Measurements from ENCODE around the gene TRPT1. TPM values are rescaled to one million over a fixed set of nuclear protein-coding genes. Genes with fewer than 3 reads are reported as not detected.
A peak's percentile ranks its signal among the peaks of the same experiment; 100 is the strongest.

The TRPT1 gene
- total RNA-seq, 2 experiments from 2014 or later: 11.3 to 11.5 TPM

DNA sequence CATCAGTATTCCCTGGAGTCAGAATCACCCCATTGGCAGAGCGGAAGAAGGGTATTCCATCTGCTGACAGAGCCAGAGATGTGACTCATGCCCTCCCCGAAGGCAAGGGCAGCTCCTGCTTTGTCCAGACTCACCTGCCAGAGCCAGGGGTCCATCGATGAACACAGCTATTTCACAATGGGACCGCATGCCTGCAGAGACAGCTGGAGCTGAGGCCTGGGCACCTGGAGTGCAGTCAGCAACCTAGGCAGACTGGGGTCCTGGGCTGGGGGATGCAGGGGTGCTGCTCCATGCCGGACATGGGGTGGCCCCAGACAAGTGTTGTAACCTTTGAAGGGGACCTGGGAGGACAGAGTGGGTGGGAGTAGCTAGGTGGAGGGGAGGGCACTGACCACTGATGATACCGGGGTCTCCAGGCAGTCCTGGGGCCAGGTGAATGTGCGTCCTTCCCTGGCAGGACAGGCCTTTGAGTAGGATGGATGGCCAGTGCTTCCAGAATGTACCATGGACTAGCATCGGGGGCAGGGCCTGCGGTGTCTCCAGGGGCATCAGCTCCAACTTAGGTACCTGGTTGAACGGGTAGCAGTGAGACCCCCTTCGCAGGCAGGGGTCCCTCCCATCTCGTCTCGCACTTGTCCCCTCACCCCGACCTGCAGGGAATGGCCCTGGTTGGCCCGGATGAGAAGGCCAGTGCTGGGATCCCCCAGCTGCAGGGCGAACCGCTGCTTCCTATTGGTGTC lies 1.7 kb downstream of the TRPT1 start:
- Histone ChIP-seq H3K36me3 (ENCODE audit: insufficient read depth, low read length) (peaks cover 40% of the 10 kb centered on the region), H3K4me3 (ENCODE audit: low read length) (no peak overlapping the region), H3K4me1 (ENCODE audit: insufficient read depth, low read length) (peaks cover 44% of the 10 kb centered on the region), H3K27me3 (ENCODE audit: control insufficient read depth in 1 of 2, insufficient read depth in 2 of 2, low read length in 2 of 2) (no peaks in the 10 kb centered on the region), H3K9me3 (ENCODE audit: control insufficient read depth in 1 of 2, insufficient read depth in 1 of 2, low read length in 2 of 2) (no peaks in the 10 kb centered on the region), H3K27ac (ENCODE audit: low read depth in 1 of 2, low read length in 2 of 2) (peak overlapping the region in 1 of 2 donors; percentile 77)
- POLR2A ChIA-PET: interaction anchor here (1.0 to 6.3 kb wide), 6 partner anchors 11 to 93 kb away, joined by 3 to 116 read pairs (median 6); partner anchors contain the start of genes FERMT3, PPP1R14B and TRMT112
- H3K27me3 Mint-ChIP-seq: no peaks in the 10 kb centered on the region
- peak overlapping the region; percentile 97 for H3K4me3 Mint-ChIP-seq
- ATAC-seq (ENCODE audit: poor library complexity) (no peak), DNase-seq (no peak)
- H3K27ac Mint-ChIP-seq: no peak overlapping the region
- H3K9me3 Mint-ChIP-seq: no peaks in the 10 kb centered on the region
- TF ChIP-seq, protein P1, sequence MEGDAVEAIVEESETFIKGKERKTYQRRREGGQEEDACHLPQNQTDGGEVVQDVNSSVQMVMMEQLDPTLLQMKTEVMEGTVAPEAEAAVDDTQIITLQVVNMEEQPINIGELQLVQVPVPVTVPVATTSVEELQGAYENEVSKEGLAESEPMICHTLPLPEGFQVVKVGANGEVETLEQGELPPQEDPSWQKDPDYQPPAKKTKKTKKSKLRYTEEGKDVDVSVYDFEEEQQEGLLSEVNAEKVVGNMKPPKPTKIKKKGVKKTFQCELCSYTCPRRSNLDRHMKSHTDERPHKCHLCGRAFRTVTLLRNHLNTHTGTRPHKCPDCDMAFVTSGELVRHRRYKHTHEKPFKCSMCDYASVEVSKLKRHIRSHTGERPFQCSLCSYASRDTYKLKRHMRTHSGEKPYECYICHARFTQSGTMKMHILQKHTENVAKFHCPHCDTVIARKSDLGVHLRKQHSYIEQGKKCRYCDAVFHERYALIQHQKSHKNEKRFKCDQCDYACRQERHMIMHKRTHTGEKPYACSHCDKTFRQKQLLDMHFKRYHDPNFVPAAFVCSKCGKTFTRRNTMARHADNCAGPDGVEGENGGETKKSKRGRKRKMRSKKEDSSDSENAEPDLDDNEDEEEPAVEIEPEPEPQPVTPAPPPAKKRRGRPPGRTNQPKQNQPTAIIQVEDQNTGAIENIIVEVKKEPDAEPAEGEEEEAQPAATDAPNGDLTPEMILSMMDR (IDR thresholded peaks at IDR 0.05): no peak
- intact Hi-C loops (cut with DNase I, micrococcal nuclease): loop anchor here in 1 of 2 experiments (2.0 kb wide), 1 partner anchor 18 kb away; the partner anchor contains the start of gene FERMT3
- peaks cover 27% of the 10 kb centered on the region for H3K4me1 Mint-ChIP-seq (ENCODE audit: low read depth)
- CTCF ChIA-PET: interaction anchor here (0.8 to 1.2 kb wide), 3 partner anchors 12 to 28 kb away, joined by 3 to 5 read pairs (median 4); no protein-coding TSS in a partner anchor
- peaks cover 9% of the 10 kb centered on the region for H3K36me3 Mint-ChIP-seq (ENCODE audit: low read depth)

- Mint-ChIP-seq H3K9me3 (no peaks in the 10 kb centered on the region), H3K36me3 (ENCODE audit: low read depth) (peaks cover 19% of the 10 kb centered on the region), H3K27ac (no peak overlapping the region), H3K27me3 (no peaks in the 10 kb centered on the region), H3K4me3 (no peak overlapping the region), H3K4me1 (ENCODE audit: low read depth) (peaks cover 25% of the 10 kb centered on the region)
- no peak for DNase-seq
- ChIA-PET POLR2A (interaction anchor here (1.0 to 6.3 kb wide), 5 partner anchors 11 to 94 kb away, joined by 3 to 116 read pairs (median 5); partner anchors contain the start of genes FERMT3 and TRMT112), CTCF (interaction anchor here (1.2 kb wide), 2 partner anchors 13 to 29 kb away, joined by 3 to 5 read pairs; no protein-coding TSS in a partner anchor)
- intact Hi-C loops (cut with DNase I, micrococcal nuclease): no loop called here
- Histone ChIP-seq H3K27me3 (ENCODE audit: control insufficient read depth in 1 of 2, insufficient read depth in 2 of 2, low read length in 2 of 2) (no peaks in the 10 kb centered on the region), H3K9me3 (ENCODE audit: control insufficient read depth in 1 of 2, insufficient read depth in 1 of 2, low read length in 2 of 2) (no peaks in the 10 kb centered on the region), H3K4me1 (ENCODE audit: insufficient read depth, low read length) (peaks cover 38% of the 10 kb centered on the region), H3K27ac (ENCODE audit: low read depth in 1 of 2, low read length in 2 of 2) (no peak overlapping the region), H3K36me3 (ENCODE audit: insufficient read depth, low read length) (peaks cover 49% of the 10 kb centered on the region), H3K4me3 (ENCODE audit: low read length) (no peak overlapping the region)
- TF ChIP-seq, protein P1 (IDR thresholded peaks at IDR 0.05): no peak
- no peak for ATAC-seq (ENCODE audit: poor library complexity)
Observed at GRCh38 chr11:64223001-64223651, 2.9 kb downstream of the TRPT1 start.

DNA sequence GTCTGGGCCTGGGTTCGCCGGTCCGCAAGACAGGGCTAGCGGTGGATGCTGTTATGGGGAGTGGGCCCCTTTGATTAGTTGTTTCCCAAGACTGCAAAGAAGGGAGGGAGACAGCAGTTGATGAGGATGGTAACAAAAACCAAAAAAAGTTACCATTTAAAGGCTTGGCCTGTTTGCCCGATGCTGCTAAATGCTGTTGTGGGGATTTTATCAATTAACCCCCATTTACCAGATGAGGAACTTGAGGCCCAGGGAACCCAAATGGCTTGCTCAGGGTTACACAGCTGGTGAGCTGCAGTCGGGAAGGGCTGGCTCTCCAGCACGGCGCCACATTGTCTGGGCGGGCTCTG lies 3.4 kb downstream of the TRPT1 start:
- DNase-seq: no peak
- peaks cover 34% of the 10 kb centered on the region for H3K4me1 ChIP-seq (ENCODE audit: insufficient read depth, low read length)
- ATAC-seq (ENCODE audit: poor library complexity): no peak
- peaks cover 24% of the 10 kb centered on the region for H3K4me1 Mint-ChIP-seq (ENCODE audit: low read depth)
- H3K9me3 ChIP-seq (ENCODE audit: control insufficient read depth in 1 of 2, insufficient read depth in 1 of 2, low read length in 2 of 2): no peaks in the 10 kb centered on the region
- H3K27me3 Mint-ChIP-seq: no peaks in the 10 kb centered on the region
- no peaks in the 10 kb centered on the region for H3K27me3 ChIP-seq (ENCODE audit: control insufficient read depth in 1 of 2, insufficient read depth in 2 of 2, low read length in 2 of 2)
- H3K27ac Mint-ChIP-seq: no peak overlapping the region
- H3K27ac ChIP-seq (ENCODE audit: low read depth in 1 of 2, low read length in 2 of 2): no peak overlapping the region
- H3K4me3 Mint-ChIP-seq: no peak overlapping the region
- H3K9me3 Mint-ChIP-seq: no peaks in the 10 kb centered on the region
- CTCF ChIA-PET: no interaction called here
- POLR2A ChIA-PET: interaction anchor here (6.3 kb wide), 1 partner anchor 16 kb away, joined by 116 read pairs; the partner anchor contains the start of gene FERMT3
- peaks cover 51% of the 10 kb centered on the region for H3K36me3 ChIP-seq (ENCODE audit: insufficient read depth, low read length)
- intact Hi-C loops (cut with DNase I, micrococcal nuclease): no loop called here
- TF ChIP-seq, protein P1 (IDR thresholded peaks at IDR 0.05): no peak
- no peak overlapping the region for H3K4me3 ChIP-seq (ENCODE audit: low read length)
- peaks cover 19% of the 10 kb centered on the region for H3K36me3 Mint-ChIP-seq (ENCODE audit: low read depth)
